Measurements from ENCODE around the gene CNN1. TPM values are rescaled to one million over a fixed set of nuclear protein-coding genes. Genes with fewer than 3 reads are reported as not detected.
"Not testable (repeated sequence)": the region's sequence is repeated elsewhere in the genome, so short reads cannot be mapped to it uniquely, and the experiment has no call there.

Gene CNN1
- total RNA-seq, 2 experiments from 2014 or later: not detected

GRCh38 chr19:11566164-11566563 is 27.5 kb downstream of the CNN1 start:
- Mint-ChIP-seq H3K9me3 (no peaks in the 10 kb centered on the region), H3K27me3 (no peaks in the 10 kb centered on the region), H3K4me3 (no peak overlapping the region), H3K27ac (no peak overlapping the region), H3K36me3 (ENCODE audit: low read depth) (peaks cover 3% of the 10 kb centered on the region), H3K4me1 (ENCODE audit: low read depth) (peaks cover 10% of the 10 kb centered on the region)
- ChIA-PET POLR2A (no interaction called here), CTCF (no interaction called here)
- DNase-seq (no peak), ATAC-seq (no peak)
- no peak for TF ChIP-seq CTCF (IDR thresholded peaks at IDR 0.05)
- intact Hi-C loops (cut with micrococcal nuclease): no loop called here

- TF ChIP-seq CTCF (IDR thresholded peaks at IDR 0.05): no peak
- ChIA-PET POLR2A (no interaction called here), CTCF (interaction anchor here (1.5 to 2.2 kb wide), 3 partner anchors 8 to 11 kb away, joined by 3 to 10 read pairs (median 3); no protein-coding TSS in a partner anchor)
- DNase-seq (no peak), ATAC-seq (no peak)
- H3K9me3 Mint-ChIP-seq: no peaks in the 10 kb centered on the region
- H3K27ac Mint-ChIP-seq: no peak overlapping the region
- peaks cover 3% of the 10 kb centered on the region for H3K36me3 Mint-ChIP-seq (ENCODE audit: low read depth)
- intact Hi-C loops (cut with micrococcal nuclease): no loop called here
- H3K27me3 Mint-ChIP-seq: no peaks in the 10 kb centered on the region
- peaks cover 11% of the 10 kb centered on the region for H3K4me1 Mint-ChIP-seq (ENCODE audit: low read depth)
- H3K4me3 Mint-ChIP-seq: no peak overlapping the region
Observed at GRCh38 chr19:11570039-11570462, 31.4 kb downstream of the CNN1 start.

- H3K36me3 Mint-ChIP-seq (ENCODE audit: low read depth); H3K27me3 Mint-ChIP-seq; H3K4me3 Mint-ChIP-seq; H3K9me3 Mint-ChIP-seq; intact Hi-C loops (cut with micrococcal nuclease); ATAC-seq; DNase-seq; H3K27ac Mint-ChIP-seq: not testable (repeated sequence)
- peaks cover 15% of the 10 kb centered on the region for H3K4me1 Mint-ChIP-seq (ENCODE audit: low read depth)
- ChIA-PET CTCF (interaction anchor here (1.2 to 3.8 kb wide), 2 partner anchors 14 to 15 kb away, joined by 4 to 17 read pairs; partner anchors contain the start of gene ELOF1), POLR2A (interaction anchor here (1.0 to 1.4 kb wide), 2 partner anchors 15 to 37 kb away, joined by 4 to 7 read pairs; partner anchors contain the start of gene ELOF1)
Observed at GRCh38 chr19:11573354-11573753, 34.7 kb downstream of the CNN1 start.

GRCh38 chr19:11573763-11574162 is 35.1 kb downstream of the CNN1 start:
- intact Hi-C loops (cut with micrococcal nuclease); H3K4me3 Mint-ChIP-seq; DNase-seq; H3K9me3 Mint-ChIP-seq; H3K27ac Mint-ChIP-seq; H3K36me3 Mint-ChIP-seq (ENCODE audit: low read depth); H3K27me3 Mint-ChIP-seq; ATAC-seq: not testable (repeated sequence)
- ChIA-PET CTCF (interaction anchor here (1.2 to 3.8 kb wide), 2 partner anchors 14 to 15 kb away, joined by 4 to 17 read pairs; partner anchors contain the start of gene ELOF1), POLR2A (interaction anchor here (1.0 to 1.4 kb wide), 2 partner anchors 15 to 37 kb away, joined by 4 to 7 read pairs; partner anchors contain the start of gene ELOF1)
- peaks cover 16% of the 10 kb centered on the region for H3K4me1 Mint-ChIP-seq (ENCODE audit: low read depth)

GRCh38 chr19:11574689-11575088 is 36.0 kb downstream of the CNN1 start:
- CTCF ChIA-PET: interaction anchor here (0.8 to 1.6 kb wide), 3 partner anchors 14 to 17 kb away, joined by 3 to 4 read pairs (median 4); no protein-coding TSS in a partner anchor
- POLR2A ChIA-PET: interaction anchor here (1.4 kb wide), 1 partner anchor 16 kb away, joined by 7 read pairs; the partner anchor contains the start of gene ELOF1
- Mint-ChIP-seq H3K36me3 (ENCODE audit: low read depth) (no peaks in the 10 kb centered on the region), H3K9me3 (no peaks in the 10 kb centered on the region), H3K27ac (peak overlapping the region; percentile 49), H3K27me3 (no peaks in the 10 kb centered on the region), H3K4me1 (ENCODE audit: low read depth) (peaks cover 20% of the 10 kb centered on the region), H3K4me3 (no peak overlapping the region)
- no peak for TF ChIP-seq CTCF (IDR thresholded peaks at IDR 0.05)
- DNase-seq (peak; percentile 74), ATAC-seq (peak; percentile 68)
- intact Hi-C loops (cut with micrococcal nuclease): no loop called here

- POLR2A ChIA-PET: no interaction called here
- H3K36me3 Mint-ChIP-seq (ENCODE audit: low read depth): no peaks in the 10 kb centered on the region
- no peak for DNase-seq
- H3K4me3 Mint-ChIP-seq: no peak overlapping the region
- TF ChIP-seq CTCF (IDR thresholded peaks at IDR 0.05): no peak
- peaks cover 31% of the 10 kb centered on the region for H3K4me1 Mint-ChIP-seq (ENCODE audit: low read depth)
- H3K27ac Mint-ChIP-seq: no peak overlapping the region
- CTCF ChIA-PET: interaction anchor here (1.2 to 1.4 kb wide), 2 partner anchors 12 to 16 kb away, joined by 6 to 7 read pairs; no protein-coding TSS in a partner anchor
- intact Hi-C loops (cut with micrococcal nuclease): no loop called here
- H3K27me3 Mint-ChIP-seq: no peaks in the 10 kb centered on the region
- no peak for ATAC-seq
- H3K9me3 Mint-ChIP-seq: no peaks in the 10 kb centered on the region
Observed at GRCh38 chr19:11576227-11576626, 37.6 kb downstream of the CNN1 start.
